DOHH2 (cell line): ENCODE results near the gene MCCC2.
A peak's percentile ranks its signal among the peaks of the same experiment; 100 is the strongest.

Source experiments
- H3F3A ChIP-seq: fragments of 200-600 bp; sonication (generic), shearing (Covaris generic); 2 replicates; pipeline ENCODE4 v1.6.0; 2016; ENCODE audit warnings: antibody characterized with exemption, mild to moderate bottlenecking; ENCODE audit not compliant: control insufficient read depth, insufficient read depth
- H3K27ac ChIP-seq: fragments of 200-600 bp; sonication (generic); 2 replicates; pipeline ENCODE4 v1.5.1; 2014; ENCODE audit warnings: low read depth, mild to moderate bottlenecking, low read length, moderate library complexity
- H3K27me3 ChIP-seq: fragments of 200-600 bp; sonication (generic); 2 replicates; pipeline ENCODE4 v1.6.1; 2014; ENCODE audit warnings: mild to moderate bottlenecking, low read length, mixed read lengths; ENCODE audit not compliant: control insufficient read depth
- H3K36me3 ChIP-seq: fragments of 200-600 bp; sonication (generic); 2 replicates; pipeline ENCODE4 v1.6.1; 2014; ENCODE audit warnings: mild to moderate bottlenecking, low read length, moderate library complexity, mixed read lengths; ENCODE audit not compliant: control insufficient read depth
- H3K4me1 ChIP-seq: fragments of 200-600 bp; sonication (generic); 2 replicates; pipeline ENCODE4 v1.6.1; 2014; ENCODE audit warnings: mild to moderate bottlenecking, low read length, mixed read lengths; ENCODE audit not compliant: control insufficient read depth
- H3K4me2 ChIP-seq: fragments of 200-600 bp; sonication (generic); 2 replicates; pipeline ENCODE4 v1.6.0; 2014; ENCODE audit warnings: mild to moderate bottlenecking, low read length, moderate library complexity
- H3K4me3 ChIP-seq: fragments of 200-600 bp; sonication (generic); 2 replicates; pipeline ENCODE4 v1.5.1; 2014; ENCODE audit warnings: mild to moderate bottlenecking, low read length, mixed read lengths
- H3K79me2 ChIP-seq: fragments of 200-600 bp; sonication (generic); 2 replicates; pipeline ENCODE4 v1.6.1; 2014; ENCODE audit warnings: mild to moderate bottlenecking, low read length, mixed read lengths; ENCODE audit not compliant: control insufficient read depth
- H3K9me2 ChIP-seq: fragments of 200-600 bp; sonication (generic); replicated peaks from 2 replicates; pipeline ENCODE4 v1.6.1; 2014; ENCODE audit warnings: mild to moderate bottlenecking, low read length, mixed read lengths; ENCODE audit not compliant: control insufficient read depth
- H3K9me3 ChIP-seq: fragments of 200-600 bp; sonication (generic); 2 replicates; pipeline ENCODE4 v1.6.1; 2014; ENCODE audit warnings: antibody characterized with exemption, low read length, mixed read lengths; ENCODE audit not compliant: control insufficient read depth, insufficient read depth
- H4K20me1 ChIP-seq: fragments of 200-600 bp; sonication (generic); 2 replicates; pipeline ENCODE4 v1.6.0; 2014; ENCODE audit warnings: low read depth, mild to moderate bottlenecking, antibody characterized with exemption, low read length, moderate library complexity; ENCODE audit not compliant: control insufficient read depth, insufficient read depth
- CTCF ChIP-seq: fragments of 200-600 bp; sonication (generic); IDR thresholded peaks from one replicate; pipeline ENCODE4 v1.5.1; 2014; ENCODE audit warnings: antibody characterized with exemption, mild to moderate bottlenecking, low read depth, low read length; ENCODE audit not compliant: poor library complexity, severe bottlenecking
- EZH2phosphoT487 ChIP-seq: fragments of 200-600 bp; sonication (generic); IDR thresholded peaks from 2 replicates; pipeline ENCODE4 v1.6.1; 2017; ENCODE audit warnings: borderline replicate concordance, mild to moderate bottlenecking, antibody characterized with exemption, low read length, moderate library complexity, mixed read lengths

The MCCC2 gene

GRCh38 chr5:71697967-71698366 lies 110.8 kb downstream of the MCCC2 start:
- no peaks in the 10 kb centered on the region for H3K79me2 ChIP-seq
- H3K9me2 ChIP-seq: no peaks in the 10 kb centered on the region
- no peaks in the 10 kb centered on the region for H3K36me3 ChIP-seq
- no peak overlapping the region for H3K27ac ChIP-seq
- peaks cover 5% of the 10 kb centered on the region; the same call in 1 of the 2 replicates for H3K4me1 ChIP-seq
- H3K27me3 ChIP-seq: peaks cover 4% of the 10 kb centered on the region
- no peaks in the 10 kb centered on the region for H3F3A ChIP-seq
- TF ChIP-seq CTCF (peak; percentile 51), EZH2phosphoT487 (no peak)
- no peak overlapping the region; the same call in 1 of the 2 replicates for H3K4me2 ChIP-seq
- peaks cover 6% of the 10 kb centered on the region for H3K9me3 ChIP-seq
- H4K20me1 ChIP-seq: no peaks in the 10 kb centered on the region
- no peak overlapping the region; the same call in 1 of the 2 replicates for H3K4me3 ChIP-seq

GRCh38 chr5:71699233-71699632 lies 112.1 kb downstream of the MCCC2 start:
- H3K9me2 ChIP-seq: no peaks in the 10 kb centered on the region
- peaks cover 6% of the 10 kb centered on the region for H3K9me3 ChIP-seq
- H3F3A ChIP-seq: no peaks in the 10 kb centered on the region
- no peaks in the 10 kb centered on the region for H3K36me3 ChIP-seq
- H3K27ac ChIP-seq: no peak overlapping the region
- H3K79me2 ChIP-seq: no peaks in the 10 kb centered on the region
- TF ChIP-seq CTCF: no peak
- no peak for TF ChIP-seq EZH2phosphoT487
- H3K4me1 ChIP-seq: peaks cover 5% of the 10 kb centered on the region; the same call in 1 of the 2 replicates
- peaks cover under 1% of the 10 kb centered on the region for H3K27me3 ChIP-seq
- no peaks in the 10 kb centered on the region for H4K20me1 ChIP-seq
- no peak overlapping the region for H3K4me3 ChIP-seq
- no peak overlapping the region for H3K4me2 ChIP-seq

- H3K9me3 ChIP-seq: peaks cover 6% of the 10 kb centered on the region
- H3K79me2 ChIP-seq: no peaks in the 10 kb centered on the region
- H3K9me2 ChIP-seq: no peaks in the 10 kb centered on the region
- H3K4me2 ChIP-seq: no peak overlapping the region
- TF ChIP-seq EZH2phosphoT487: no peak
- no peak for TF ChIP-seq CTCF
- H3K36me3 ChIP-seq: no peaks in the 10 kb centered on the region
- H3K27me3 ChIP-seq: no peaks in the 10 kb centered on the region
- no peak overlapping the region for H3K4me3 ChIP-seq
- H3K4me1 ChIP-seq: peaks cover 5% of the 10 kb centered on the region; the same call in 1 of the 2 replicates
- H3F3A ChIP-seq: no peaks in the 10 kb centered on the region
- H4K20me1 ChIP-seq: no peaks in the 10 kb centered on the region
- no peak overlapping the region for H3K27ac ChIP-seq
Measured at GRCh38 chr5:71699751-71700150, 112.6 kb downstream of the MCCC2 start.
